ENCODE data around the gene TRAF3IP3. TPM values are rescaled to one million over a fixed set of nuclear protein-coding genes. Genes with fewer than 3 reads are reported as not detected.

TRAF3IP3 gene
- total RNA-seq, 4 donors from 2014 or later = 0.61 to 2.1 (median 1.1) TPM; not detected in 1

- DNase-seq (ENCODE audit: low spot score in 2 of 2) = peak; percentile 98 to 100
- intact Hi-C loops (cut with DNase I; ENCODE audit: low total_unique reads) = loop anchor here (2.0 kb wide), 1 partner anchor 38 kb away; no protein-coding TSS in a partner anchor
- WGBS, 2 donors = 3 to 4% methylated on average over 48 of the region's 48 CpGs
- peak within 1 kb of the TSS; percentile 8 for H3K4me3 ChIP-seq (ENCODE audit: low read depth, poor library complexity, severe bottlenecking)
- no peak for TF ChIP-seq CTCF (IDR thresholded peaks at IDR 0.05)
- no peak for TF ChIP-seq POLR2A (IDR thresholded peaks at IDR 0.05)
Measured at GRCh38 chr1:209784265-209785169, 28.7 kb downstream of the TRAF3IP3 start, which contains the start of gene C1orf74. Gene C1orf74, minus strand, starts transcription at chr1:209784559. Its CDS starts 925 bp downstream, at chr1:209783634.

- no peak for DNase-seq (ENCODE audit: low spot score in 2 of 2)
- WGBS, 2 donors = 88 to 91% methylated on average over 4 of the region's 4 CpGs
- no peak overlapping the region for H3K4me3 ChIP-seq (ENCODE audit: low read depth, poor library complexity, severe bottlenecking)
- intact Hi-C loops (cut with DNase I; ENCODE audit: low total_unique reads) = loop anchor here (2.0 kb wide), 1 partner anchor 37 kb away; no protein-coding TSS in a partner anchor
- TF ChIP-seq POLR2A (IDR thresholded peaks at IDR 0.05) (no peak), CTCF (IDR thresholded peaks at IDR 0.05) (no peak)
Measured at GRCh38 chr1:209785592-209785991, 29.7 kb downstream of the TRAF3IP3 start.

- 49 to 65% methylated on average over 4 of the region's 4 CpGs for WGBS, 2 donors
- intact Hi-C loops (cut with DNase I; ENCODE audit: low total_unique reads) = no loop called here
- no peak for DNase-seq (ENCODE audit: low spot score in 2 of 2)
- no peak overlapping the region for H3K4me3 ChIP-seq (ENCODE audit: low read depth, poor library complexity, severe bottlenecking)
- no peak for TF ChIP-seq POLR2A (IDR thresholded peaks at IDR 0.05)
- TF ChIP-seq CTCF (IDR thresholded peaks at IDR 0.05) = no peak
Measured at GRCh38 chr1:209786146-209786545, 30.3 kb downstream of the TRAF3IP3 start.

- TF ChIP-seq CTCF (IDR thresholded peaks at IDR 0.05) (no peak), POLR2A (IDR thresholded peaks at IDR 0.05) (no peak)
- DNase-seq (ENCODE audit: low spot score in 2 of 2) = peak in 1 of 2 donors; percentile 57
- intact Hi-C loops (cut with DNase I; ENCODE audit: low total_unique reads) = loop anchor here (1.0 kb wide), 1 partner anchor 31 kb away; no protein-coding TSS in a partner anchor
- WGBS, 2 donors = 30 to 31% methylated on average over 2 of the region's 2 CpGs
- no peak overlapping the region for H3K4me3 ChIP-seq (ENCODE audit: low read depth, poor library complexity, severe bottlenecking)
Measured at GRCh38 chr1:209787551-209787950, 31.7 kb downstream of the TRAF3IP3 start.

GRCh38 chr1:209789245-209789644 is 33.4 kb downstream of the TRAF3IP3 start:
- no peak overlapping the region for H3K4me3 ChIP-seq (ENCODE audit: low read depth, poor library complexity, severe bottlenecking)
- intact Hi-C loops (cut with DNase I; ENCODE audit: low total_unique reads) = no loop called here
- DNase-seq (ENCODE audit: low spot score in 2 of 2) = no peak
- TF ChIP-seq POLR2A (IDR thresholded peaks at IDR 0.05) (no peak), CTCF (IDR thresholded peaks at IDR 0.05) (no peak)
- 88 to 92% methylated on average over 1 of the region's 1 CpG for WGBS, 2 donors
